Endodermal cell (in vitro differentiated cells): Measurements from ENCODE around the gene RTL5. TPM values are rescaled to one million over a fixed set of nuclear protein-coding genes. Genes with fewer than 3 reads are reported as not detected.

Source experiments
- DNase-seq: peaks from one replicate; pipeline ENCODE4 v3.0.0-alpha.2; 2017
- H3K27ac ChIP-seq: 2 replicates; pipeline ENCODE4 v1.5.1; 2013; ENCODE audit warnings: mild to moderate bottlenecking, low read depth, low read length, moderate library complexity
- H3K27me3 ChIP-seq: 2 replicates; pipeline ENCODE4 v1.6.1; 2013; ENCODE audit warnings: mild to moderate bottlenecking, low read length, moderate library complexity; ENCODE audit not compliant: insufficient read depth, control insufficient read depth, poor library complexity, severe bottlenecking
- H3K36me3 ChIP-seq: 2 replicates; pipeline ENCODE4 v1.7.0; 2013; ENCODE audit warnings: mild to moderate bottlenecking, low read length, moderate library complexity; ENCODE audit not compliant: control insufficient read depth, insufficient read depth
- H3K4me1 ChIP-seq: one replicate; pipeline ENCODE4 v1.7.0; 2013; ENCODE audit warnings: low read length; ENCODE audit not compliant: control insufficient read depth, insufficient read depth
- H3K4me3 ChIP-seq: 2 replicates; pipeline ENCODE4 v1.5.1; 2013; ENCODE audit warnings: mild to moderate bottlenecking, low read length, moderate library complexity
- H3K9ac ChIP-seq: 2 replicates; pipeline ENCODE4 v1.6.1; 2013; ENCODE audit warnings: mild to moderate bottlenecking, low read length, moderate library complexity; ENCODE audit not compliant: poor library complexity, severe bottlenecking; ENCODE audit errors: extremely low read depth
- H3K9me3 ChIP-seq: 2 replicates; pipeline ENCODE4 v1.6.1; 2013; ENCODE audit warnings: mild to moderate bottlenecking, low read length, moderate library complexity; ENCODE audit not compliant: control insufficient read depth
- H3K27ac Mint-ChIP-seq: 2 replicates; pipeline ENCODE4 v1.8.0; 2020; ENCODE audit warnings: mixed read lengths
- H3K27me3 Mint-ChIP-seq: 2 replicates; pipeline ENCODE4 v1.8.0; 2021; ENCODE audit warnings: mild to moderate bottlenecking, mixed read lengths; ENCODE audit not compliant: insufficient read depth
- H3K36me3 Mint-ChIP-seq: 2 replicates; pipeline ENCODE4 v1.8.0; 2020; ENCODE audit warnings: low read depth, mixed read lengths
- H3K4me1 Mint-ChIP-seq: 2 replicates; pipeline ENCODE4 v1.8.0; 2020; ENCODE audit warnings: mixed read lengths
- H3K4me3 Mint-ChIP-seq: 2 replicates; pipeline ENCODE4 v1.8.0; 2020; ENCODE audit warnings: mild to moderate bottlenecking, moderate library complexity, mixed read lengths
- H3K9me3 Mint-ChIP-seq: 2 replicates; pipeline ENCODE4 v1.8.0; 2020; ENCODE audit warnings: mild to moderate bottlenecking, mixed read lengths
- CTCF ChIP-seq: fragments of 200-600 bp; sonication (generic); conservative IDR thresholded peaks from 2 replicates; pipeline ENCODE4 v1.5.0; 2021; ENCODE audit warnings: antibody characterized with exemption, mild to moderate bottlenecking
- WGBS, 2 experiments: methylation state at CpG; one replicate each; pipeline versions ENCODE4 v1.1.5 to v1.1.7; 2013; ENCODE audit warnings: missing lambda C conversion rate in 2 of 2, mixed read lengths in 1 of 2; ENCODE audit not compliant: insufficient coverage in 1 of 2, insufficient read length in 1 of 2; 5-methylcytosine and 5-hydroxymethylcytosine counted together
- total RNA-seq, 2 donors: library from RNA; stranded (reverse); fragmentation: NEBNext Ultra II Directional in 1 of 2; extraction: Animal tissue kit (Norgen Biotek cat#: 25700) in 1 of 2; gene quantifications; 2 replicates in 1 of 2; 3 replicates in 1 of 2; pipeline ENCODE4 v1.2.1, GENCODE V29; 2021

The RTL5 gene
- total RNA-seq, 2 donors from 2014 or later = 8.4 to 9.9 TPM

GRCh38 chrX:72126048-72126415 is 5.7 kb downstream of the RTL5 start:
- Mint-ChIP-seq H3K4me1 (peaks cover 28% of the 10 kb centered on the region), H3K36me3 (peaks cover 13% of the 10 kb centered on the region), H3K9me3 (peaks cover 65% of the 10 kb centered on the region), H3K27ac (no peak overlapping the region), H3K4me3 (no peak overlapping the region), H3K27me3 (peaks cover 18% of the 10 kb centered on the region)
- Histone ChIP-seq H3K4me1 (peaks cover 13% of the 10 kb centered on the region), H3K27me3 (peaks cover 6% of the 10 kb centered on the region), H3K9me3 (no peaks in the 10 kb centered on the region), H3K36me3 (no peaks in the 10 kb centered on the region), H3K4me3 (no peak overlapping the region), H3K27ac (no peak overlapping the region), H3K9ac (no peak overlapping the region)
- no peak for TF ChIP-seq CTCF
- WGBS, 2 experiments = 80% methylated on average over 3 of the region's 3 CpGs; no CpG with 5 or more reads in 1 of the 2 experiments
- peak; percentile 42 for DNase-seq

- DNase-seq = peak; percentile 25
- Histone ChIP-seq H3K27me3 (peaks cover 4% of the 10 kb centered on the region), H3K4me3 (no peak overlapping the region), H3K9ac (no peak overlapping the region), H3K27ac (no peak overlapping the region), H3K4me1 (peaks cover 13% of the 10 kb centered on the region), H3K9me3 (no peaks in the 10 kb centered on the region), H3K36me3 (no peaks in the 10 kb centered on the region)
- H3K27ac Mint-ChIP-seq = no peak overlapping the region
- H3K9me3 Mint-ChIP-seq = peaks cover 61% of the 10 kb centered on the region
- H3K36me3 Mint-ChIP-seq = peaks cover 13% of the 10 kb centered on the region
- 50 to 82% methylated on average over 2 to 6 of the region's 6 CpGs for WGBS, 2 experiments
- no peak overlapping the region for H3K4me3 Mint-ChIP-seq
- no peak for TF ChIP-seq CTCF
- peaks cover 28% of the 10 kb centered on the region for H3K4me1 Mint-ChIP-seq
- peaks cover 14% of the 10 kb centered on the region for H3K27me3 Mint-ChIP-seq
Observed at GRCh38 chrX:72125331-72126047, 6.2 kb downstream of the RTL5 start.

- Mint-ChIP-seq H3K36me3 (peaks cover 9% of the 10 kb centered on the region), H3K4me1 (peaks cover 28% of the 10 kb centered on the region), H3K27me3 (peaks cover 6% of the 10 kb centered on the region), H3K4me3 (no peak overlapping the region), H3K9me3 (peaks cover 58% of the 10 kb centered on the region), H3K27ac (peak overlapping the region; percentile 91)
- WGBS, 2 experiments = 94 to 100% methylated on average over 4 to 8 of the region's 8 CpGs
- Histone ChIP-seq H3K36me3 (no peaks in the 10 kb centered on the region), H3K9ac (no peak overlapping the region), H3K27me3 (no peaks in the 10 kb centered on the region), H3K4me1 (peaks cover 13% of the 10 kb centered on the region), H3K4me3 (no peak overlapping the region), H3K27ac (no peak overlapping the region), H3K9me3 (no peaks in the 10 kb centered on the region)
- no peak for TF ChIP-seq CTCF
- DNase-seq = peak; percentile 32
Observed at GRCh38 chrX:72124540-72125201, 7.0 kb downstream of the RTL5 start.
